GM18861 (cell line): ENCODE results near the gene IL6.
"Not testable (repeated sequence)": the region's sequence is repeated elsewhere in the genome, so short reads cannot be mapped to it uniquely, and the experiment has no call there.

Source experiments
- ATAC-seq: cut with Tn5 transposase; IDR thresholded peaks from one replicate; pipeline ENCODE4 v1.9.1; 2021; ENCODE audit not compliant: unreplicated experiment

The IL6 gene

DNA sequence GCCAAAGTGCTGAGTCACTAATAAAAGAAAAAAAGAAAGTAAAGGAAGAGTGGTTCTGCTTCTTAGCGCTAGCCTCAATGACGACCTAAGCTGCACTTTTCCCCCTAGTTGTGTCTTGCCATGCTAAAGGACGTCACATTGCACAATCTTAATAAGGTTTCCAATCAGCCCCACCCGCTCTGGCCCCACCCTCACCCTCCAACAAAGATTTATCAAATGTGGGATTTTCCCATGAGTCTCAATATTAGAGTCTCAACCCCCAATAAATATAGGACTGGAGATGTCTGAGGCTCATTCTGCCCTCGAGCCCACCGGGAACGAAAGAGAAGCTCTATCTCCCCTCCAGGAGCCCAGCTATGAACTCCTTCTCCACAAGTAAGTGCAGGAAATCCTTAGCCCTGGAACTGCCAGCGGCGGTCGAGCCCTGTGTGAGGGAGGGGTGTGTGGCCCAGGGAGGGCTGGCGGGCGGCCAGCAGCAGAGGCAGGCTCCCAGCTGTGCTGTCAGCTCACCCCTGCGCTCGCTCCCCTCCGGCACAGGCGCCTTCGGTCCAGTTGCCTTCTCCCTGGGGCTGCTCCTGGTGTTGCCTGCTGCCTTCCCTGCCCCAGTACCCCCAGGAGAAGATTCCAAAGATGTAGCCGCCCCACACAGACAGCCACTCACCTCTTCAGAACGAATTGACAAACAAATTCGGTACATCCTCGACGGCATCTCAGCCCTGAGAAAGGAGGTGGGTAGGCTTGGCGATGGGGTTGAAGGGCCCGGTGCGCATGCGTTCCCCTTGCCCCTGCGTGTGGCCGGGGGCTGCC lies at the start of gene IL6:
Gene IL6, plus strand, starts transcription at position 294 of the 807 bp plus-strand sequence. Its CDS starts 63 bp downstream, at position 357.
- ATAC-seq = no peak

DNA sequence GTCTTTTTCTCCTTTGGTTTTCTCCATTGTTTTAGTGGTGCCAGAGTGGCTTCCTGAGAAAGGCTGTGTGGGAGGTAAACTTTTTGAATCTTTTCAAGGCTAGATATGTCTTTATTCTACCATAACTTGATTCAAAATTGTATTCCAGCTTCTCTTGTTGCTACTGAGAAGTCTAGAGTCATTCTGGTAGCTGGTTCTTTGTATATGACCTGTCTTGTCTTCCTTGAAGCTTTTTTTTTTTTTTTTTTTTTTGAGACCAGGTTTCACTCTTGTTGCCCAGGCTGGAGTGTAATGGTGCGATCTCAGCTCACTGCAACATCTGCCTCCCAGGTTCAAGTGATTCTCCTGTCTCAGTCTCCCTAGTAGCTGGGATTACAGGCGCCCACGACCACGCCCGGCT lies 49.7 kb upstream of the IL6 start:
- ATAC-seq = not testable (repeated sequence)

DNA sequence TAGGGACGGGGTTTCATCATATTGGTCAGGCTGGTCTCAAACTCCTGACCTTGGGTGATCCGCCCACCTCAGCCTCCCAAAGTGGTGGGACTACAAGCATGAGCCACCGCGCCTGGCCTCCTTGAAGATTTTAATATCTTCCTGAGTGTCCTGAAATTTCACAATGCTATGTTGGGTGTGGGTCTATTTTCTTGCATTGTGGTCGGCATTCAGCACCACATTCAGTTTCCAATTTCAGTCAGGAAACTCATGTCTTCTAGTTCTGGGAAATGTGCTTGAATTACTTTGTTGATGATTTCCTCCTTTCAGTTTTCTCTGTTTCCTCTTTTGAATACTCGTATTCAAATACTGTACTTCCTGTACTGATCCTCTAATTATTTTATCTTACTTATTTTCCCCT lies 49.3 kb upstream of the IL6 start:
- ATAC-seq = no peak

DNA sequence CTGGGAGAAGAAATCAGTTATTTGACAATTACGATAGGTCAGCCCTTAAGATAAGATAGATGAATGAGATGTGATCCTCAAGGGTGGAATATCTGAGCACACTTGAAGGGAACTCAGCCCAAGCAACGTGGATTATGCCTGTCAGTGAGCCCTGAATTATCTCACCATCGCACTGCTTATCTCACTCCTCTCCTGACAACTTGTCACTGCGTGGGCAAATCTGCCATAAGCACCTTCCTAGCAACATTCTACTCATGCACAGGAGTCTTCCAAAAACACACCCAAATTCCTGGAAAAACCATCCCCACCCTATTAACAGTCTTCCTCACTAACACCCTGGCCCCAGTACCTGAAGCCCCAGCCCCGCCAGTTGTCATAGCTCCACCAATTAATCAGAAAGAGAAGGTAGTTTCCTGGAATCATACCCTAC lies 46.5 kb upstream of the IL6 start:
- no peak for ATAC-seq

DNA sequence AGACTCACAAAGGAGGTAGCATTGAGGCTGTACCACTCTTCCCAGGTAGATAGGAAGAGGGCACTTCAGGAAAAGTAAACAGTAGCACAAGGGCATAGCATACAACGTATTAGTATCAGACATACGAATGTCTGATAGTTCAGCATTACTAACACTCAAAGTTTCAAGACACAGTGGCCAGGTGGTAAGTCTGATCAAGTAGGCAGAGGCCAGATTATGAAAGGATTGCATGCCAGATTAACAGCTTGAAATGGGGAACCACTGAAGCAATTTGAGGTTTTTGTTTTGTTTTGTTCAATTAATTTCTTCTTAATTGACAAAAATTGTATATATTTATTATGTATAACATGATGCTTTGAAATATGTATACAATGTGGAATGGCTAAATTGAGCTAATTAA lies 45.7 kb upstream of the IL6 start:
- ATAC-seq = no peak

DNA sequence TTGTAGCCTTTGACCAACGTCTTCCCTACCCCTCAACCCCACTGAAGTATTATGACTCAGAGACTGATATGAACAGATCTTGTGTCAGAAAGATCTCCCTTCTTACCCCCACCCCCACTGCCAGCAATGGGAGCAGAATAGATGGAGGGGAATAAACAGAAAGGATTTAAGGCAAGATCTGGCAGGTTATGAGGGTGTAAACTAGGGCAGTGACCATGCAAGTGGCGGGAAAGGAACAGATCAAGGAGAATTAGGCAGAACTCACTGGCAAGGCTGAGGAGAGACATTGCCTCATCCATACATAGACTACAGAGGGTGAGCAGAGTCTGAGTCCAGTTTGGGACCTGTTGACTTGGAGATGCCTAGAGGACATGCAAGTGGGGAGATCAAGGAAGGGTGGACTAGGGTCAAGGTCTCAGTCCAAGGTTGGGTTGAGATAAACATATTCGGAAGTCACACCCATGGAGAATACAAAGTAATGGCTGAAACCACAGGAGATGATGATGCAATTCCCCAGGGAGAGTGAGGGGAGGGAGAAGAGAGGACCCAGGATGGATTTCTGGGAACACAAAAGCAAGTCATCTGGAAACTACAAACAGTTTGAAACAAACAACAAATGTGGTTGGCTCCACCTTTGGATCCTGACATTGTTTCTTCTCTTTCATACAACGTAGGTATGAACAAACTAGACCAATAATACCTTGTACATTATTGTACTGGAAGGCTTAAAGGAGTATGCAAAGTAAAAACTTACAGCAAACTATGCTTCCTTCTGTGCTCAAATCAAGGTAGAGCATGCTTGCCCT lies 44.9 kb upstream of the IL6 start:
- ATAC-seq = no peak

DNA sequence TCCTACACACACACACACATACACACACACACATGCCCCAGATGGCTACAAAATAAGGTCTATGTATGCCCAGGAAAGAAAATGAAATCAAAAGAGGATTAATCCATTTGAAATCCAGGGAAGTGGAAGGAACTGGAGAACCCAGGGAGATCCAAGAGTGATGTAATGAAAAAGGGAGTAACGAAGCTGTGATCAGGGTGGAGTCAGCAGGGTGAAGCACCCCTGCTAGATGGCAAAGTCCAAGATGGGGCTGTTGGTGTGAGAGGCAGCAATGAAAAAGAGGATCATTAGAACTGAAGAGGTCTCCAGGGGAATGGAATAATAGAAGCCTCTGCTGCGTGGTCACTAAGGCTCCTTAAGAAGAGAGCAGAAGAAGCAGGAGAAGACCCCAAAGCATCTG lies 43.6 kb upstream of the IL6 start:
- ATAC-seq = no peak

DNA sequence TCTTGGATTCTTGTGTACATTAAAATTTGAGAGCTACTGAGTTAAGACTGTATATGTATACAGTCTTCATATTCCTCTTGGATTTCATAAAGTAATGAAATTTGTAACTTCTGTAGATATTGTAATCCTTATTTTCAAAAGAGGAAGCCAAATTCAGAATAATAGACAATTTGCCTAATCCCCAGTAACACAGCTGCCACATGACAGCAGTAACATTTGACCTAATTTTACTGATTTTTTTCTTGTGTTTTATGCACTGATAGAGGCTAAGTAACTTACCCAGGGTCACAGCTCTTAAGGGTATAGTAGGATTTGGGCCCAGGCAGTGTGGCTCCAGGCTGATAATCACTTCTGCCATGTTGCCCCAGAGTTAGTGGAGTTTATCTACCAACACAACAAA lies 40.4 kb upstream of the IL6 start:
- no peak for ATAC-seq

DNA sequence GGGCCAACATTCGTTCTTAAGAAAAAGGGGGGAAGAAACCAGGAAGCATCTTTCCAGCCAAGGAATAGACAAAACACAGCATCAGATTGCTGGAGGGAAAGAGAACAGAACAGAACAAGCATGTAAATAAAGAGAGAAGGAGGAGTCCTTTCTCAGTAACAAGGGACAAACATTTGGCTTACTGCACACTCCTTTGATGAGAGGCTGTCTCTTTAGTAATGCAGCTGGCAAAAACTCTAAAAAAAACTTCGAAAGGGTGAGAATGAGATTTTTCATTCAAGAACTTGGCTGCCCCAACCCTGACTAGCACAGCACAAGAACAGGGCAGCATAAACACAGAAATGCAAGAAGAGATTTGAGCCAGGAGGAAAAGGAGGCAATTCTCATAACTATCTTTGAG lies 38.9 kb upstream of the IL6 start:
- no peak for ATAC-seq

DNA sequence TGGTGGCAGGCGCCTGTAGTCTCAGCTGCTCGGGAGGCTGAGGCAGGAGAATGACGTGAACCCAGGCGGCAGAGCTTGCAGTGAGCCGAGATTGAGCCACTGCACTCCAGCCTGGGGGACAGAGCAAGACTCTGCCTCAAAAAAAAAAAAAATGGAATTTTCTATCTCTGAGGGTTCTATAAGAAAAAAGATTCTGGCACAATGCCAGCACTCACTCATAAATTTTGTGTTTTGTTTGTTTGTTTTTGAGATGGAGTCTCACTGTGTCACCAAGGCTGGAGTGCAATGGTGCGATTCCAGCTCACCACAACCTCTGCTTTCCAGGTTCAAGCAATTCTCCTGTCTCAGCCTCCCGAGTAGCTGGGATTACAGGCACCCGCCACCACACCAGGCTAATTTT lies 38.1 kb upstream of the IL6 start:
- not testable (repeated sequence) for ATAC-seq

DNA sequence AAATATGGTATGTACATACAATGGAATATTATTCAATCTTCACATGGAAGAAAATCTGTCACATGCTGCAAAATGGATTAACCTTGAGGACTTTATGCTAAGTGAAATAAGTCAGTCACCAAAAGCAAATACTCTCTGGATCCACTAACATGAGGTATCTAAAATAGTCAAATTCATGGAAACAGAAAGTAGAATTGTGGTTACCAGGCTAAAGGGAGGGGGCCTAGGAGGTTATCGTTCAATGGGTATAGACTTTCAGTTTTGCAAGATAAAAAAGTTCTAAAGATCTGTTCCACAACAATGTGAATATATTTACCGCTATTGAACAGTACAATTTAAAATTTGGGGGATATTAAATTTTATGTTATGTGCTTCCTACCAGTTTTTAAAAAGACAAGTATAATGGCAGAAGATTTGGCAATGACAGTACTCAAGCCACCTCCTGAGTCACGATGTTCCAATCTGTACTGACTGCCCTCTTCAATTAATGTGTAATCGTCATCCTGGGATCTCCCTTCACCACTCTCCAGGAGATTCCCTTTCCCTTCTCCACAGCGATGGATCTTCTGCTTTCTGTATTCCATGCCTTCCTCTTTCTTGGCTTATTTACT lies 32.3 kb upstream of the IL6 start:
- ATAC-seq = peak; percentile 32

DNA sequence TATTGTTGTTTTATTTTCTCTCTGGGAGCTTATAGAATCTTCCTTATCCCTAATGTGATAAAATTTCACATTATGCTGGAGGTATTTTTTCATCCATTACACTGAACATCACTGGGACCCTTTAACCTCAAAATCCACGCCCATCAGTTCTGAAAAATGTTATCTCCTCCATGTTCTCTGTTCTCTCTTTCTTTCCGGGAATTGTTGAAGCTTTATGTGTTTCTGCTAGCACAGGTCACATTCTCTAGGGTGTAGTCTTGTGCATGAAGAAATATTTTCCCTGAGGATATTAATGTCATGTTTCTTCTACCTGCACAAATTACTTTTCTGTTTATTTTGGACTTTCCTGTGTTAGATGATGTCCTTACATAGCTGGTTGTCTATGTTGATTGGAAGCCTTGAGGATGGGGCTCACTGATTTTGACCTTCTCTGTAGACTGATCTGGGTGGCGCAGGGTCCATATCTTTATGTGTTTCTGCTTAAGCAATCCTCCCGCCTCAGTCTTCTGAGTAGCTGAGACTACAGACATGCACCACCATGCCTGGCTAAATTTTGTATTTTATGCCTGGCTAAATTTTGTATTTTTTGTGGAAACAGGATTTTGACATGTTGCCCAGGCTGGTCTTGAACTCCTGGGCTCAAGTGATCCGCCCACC lies 31.4 kb upstream of the IL6 start:
- ATAC-seq = no peak

DNA sequence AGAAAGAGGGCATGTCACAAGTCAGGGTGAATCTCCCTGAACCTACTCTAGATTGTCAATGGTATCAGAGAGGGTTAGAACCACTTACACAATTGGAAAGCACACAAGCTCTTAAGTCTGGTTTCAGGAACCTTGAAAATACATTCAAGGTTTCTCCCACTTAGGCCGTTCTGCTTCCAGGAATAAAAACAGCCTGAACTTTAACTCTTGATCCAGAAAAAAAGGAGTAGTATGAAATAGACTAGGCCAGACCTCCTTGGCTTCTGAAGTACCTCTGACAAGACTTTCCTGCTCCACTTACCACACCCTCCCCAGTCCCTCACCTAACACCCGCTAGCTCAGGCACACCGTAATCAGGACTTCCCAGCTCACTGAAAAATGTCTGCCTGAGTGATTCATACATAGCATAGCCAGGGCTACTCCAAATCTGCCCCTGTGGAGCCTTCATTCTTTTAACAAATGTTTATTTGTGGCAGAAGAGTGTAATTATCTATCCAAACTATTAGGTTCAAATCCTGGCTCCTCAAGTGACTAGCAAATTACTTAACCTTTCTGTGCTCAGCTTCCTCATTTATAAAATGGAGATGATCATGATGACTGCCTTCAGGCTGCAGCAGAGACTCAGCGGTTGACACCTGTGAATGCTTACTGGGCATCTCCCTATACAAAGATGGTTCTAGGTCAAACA lies 30.3 kb upstream of the IL6 start:
- no peak for ATAC-seq

DNA sequence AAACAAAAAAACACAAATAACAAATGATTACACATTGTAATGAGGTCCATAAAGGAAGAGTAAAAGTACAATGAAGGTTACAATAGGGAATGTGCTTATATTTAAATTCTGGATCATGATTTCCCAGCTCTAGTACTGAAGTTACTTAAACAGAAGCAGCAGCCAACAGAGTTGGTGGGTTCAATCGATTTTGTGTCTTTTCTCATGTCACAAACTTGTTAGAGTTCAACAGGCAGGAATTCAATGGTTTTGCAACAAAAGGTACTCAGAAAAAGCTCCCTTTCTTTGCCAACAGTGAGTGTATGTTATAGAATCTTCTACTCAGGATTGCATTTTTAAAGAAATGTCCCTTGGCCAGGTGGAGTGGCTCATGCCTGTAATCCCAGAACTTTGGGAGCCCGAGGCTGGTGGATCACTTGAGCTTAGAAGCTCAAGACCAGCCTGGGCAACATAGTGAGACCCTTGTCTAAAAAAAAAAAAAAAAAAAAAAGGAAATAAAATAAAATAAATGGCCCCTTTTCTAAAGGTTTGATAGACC lies 29.6 kb upstream of the IL6 start:
- ATAC-seq = no peak

DNA sequence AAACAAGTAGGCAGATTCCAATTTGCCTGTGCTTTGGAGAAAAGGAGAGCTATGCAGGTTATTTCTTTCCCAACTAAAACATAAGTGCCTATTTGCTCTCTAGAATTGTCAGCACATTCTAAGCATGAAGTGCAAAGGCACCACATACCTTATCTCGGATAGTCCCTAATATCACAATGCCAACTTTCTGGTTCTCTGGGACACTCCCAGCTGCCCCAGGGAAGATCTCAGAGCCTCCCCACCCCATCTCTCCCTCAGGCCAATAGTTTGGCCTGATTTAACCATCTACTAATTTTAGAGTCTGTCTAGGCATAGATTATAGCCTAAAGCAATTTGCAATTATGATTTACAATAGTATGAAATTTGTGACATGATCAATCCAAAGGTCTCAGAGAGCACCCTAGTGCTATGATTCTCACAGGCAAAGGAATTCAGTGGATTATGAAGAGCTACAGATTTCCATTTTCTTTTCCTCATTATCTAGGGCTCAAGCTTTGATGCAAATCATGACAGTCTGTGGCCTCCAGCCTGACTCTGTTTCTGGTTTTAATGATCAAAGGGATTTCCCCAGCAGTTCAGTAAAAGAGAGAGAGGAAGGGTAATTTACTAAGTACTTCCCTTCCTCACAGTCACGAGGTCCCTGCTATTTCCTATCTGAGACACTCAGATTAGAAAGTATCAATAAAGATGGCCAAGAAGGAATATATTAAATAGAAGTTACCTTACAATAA lies 29.0 kb upstream of the IL6 start:
- ATAC-seq = peak; percentile 80

DNA sequence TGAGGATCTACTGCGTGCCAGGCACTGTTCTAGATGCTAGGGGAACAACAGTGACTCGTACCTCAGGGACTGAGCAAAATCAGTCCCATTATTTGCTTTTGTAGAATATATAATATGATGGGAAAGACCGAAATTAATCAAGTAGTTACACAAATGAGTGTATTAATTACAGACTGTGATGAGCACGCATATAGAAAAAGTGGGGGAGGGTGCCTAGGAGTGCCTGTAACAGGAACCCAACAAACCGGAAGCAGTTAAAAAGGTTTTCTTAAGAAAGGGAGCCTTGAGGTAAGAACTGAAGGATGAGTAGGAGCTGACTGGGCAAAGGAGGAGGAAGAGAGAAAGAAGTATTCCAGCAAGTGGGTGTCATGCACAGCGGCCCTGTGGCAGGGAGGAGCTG lies 28.2 kb upstream of the IL6 start:
- ATAC-seq = no peak

DNA sequence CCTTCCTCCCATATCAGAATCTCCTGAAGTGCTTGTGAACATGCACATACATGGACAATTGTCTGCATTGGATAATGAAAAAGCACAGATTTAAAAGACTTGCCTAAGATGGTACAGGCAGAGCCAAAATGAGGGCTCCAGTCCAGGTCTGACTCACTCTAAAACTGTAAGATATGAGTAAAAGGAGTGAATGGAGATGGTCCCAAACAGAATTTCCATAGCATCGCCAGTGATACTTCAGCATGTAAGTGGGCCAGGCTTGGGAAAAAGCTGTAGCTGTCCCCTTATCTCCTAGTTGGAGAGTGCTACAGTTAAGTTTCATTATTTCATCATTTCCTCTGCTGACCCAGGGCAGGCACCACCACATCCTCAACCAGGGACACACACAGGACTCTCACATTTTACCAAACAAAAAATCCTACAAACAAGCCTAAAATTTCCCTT lies 26.4 kb upstream of the IL6 start:
- no peak for ATAC-seq

DNA sequence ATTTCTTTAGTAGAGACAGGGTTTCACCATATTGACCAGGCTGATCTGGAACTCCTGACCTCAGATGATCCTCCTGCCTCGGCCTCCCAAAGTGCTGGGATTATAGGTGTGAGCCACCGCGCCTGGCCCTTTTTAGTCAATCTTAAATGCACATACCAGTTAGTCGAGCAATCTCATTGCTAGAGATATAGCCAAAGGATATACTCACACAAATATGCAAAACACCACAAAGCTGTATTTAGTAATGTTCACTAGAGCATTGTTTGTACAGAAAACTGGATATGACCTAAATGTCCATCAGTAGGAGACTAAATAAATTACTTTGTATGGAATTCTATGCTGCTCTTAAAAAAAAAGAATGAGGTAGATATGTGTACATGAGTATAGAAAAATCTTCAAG lies 24.5 kb upstream of the IL6 start:
- no peak for ATAC-seq

DNA sequence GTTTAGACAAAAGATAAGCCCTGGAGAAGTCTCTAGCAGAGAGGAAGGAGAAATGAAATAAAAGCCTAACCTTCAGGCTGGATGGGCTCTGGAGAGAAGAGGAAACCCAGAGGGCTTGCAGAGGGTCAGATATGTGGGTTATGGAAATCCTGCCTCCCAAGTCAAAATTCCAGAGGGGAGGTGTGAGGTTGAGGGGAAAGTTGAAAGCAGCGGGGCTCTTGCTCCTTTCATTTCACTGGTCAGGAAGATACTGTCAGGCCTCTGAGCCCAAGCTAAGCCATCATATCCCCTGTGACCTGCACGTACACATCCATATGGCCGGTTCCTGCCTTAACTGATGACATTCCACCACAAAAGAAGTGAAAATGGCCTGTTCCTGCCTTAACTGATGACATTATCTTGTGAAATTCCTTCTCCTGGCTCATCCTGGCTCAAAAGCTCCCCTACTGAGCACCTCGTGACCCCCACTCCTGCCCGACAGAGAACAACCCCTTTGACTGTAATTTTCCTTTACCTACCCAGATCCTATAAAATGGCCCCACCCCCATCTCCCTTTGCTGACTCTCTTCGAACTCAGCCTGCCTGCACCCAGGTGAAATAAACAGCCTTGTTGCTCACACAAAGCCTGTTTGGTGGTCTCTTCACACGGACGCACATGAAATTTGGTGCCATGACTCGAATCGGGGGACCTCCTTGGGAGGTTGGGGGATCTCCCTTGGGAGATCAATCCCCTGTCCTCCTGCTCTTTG lies 23.7 kb upstream of the IL6 start:
- not testable (repeated sequence) for ATAC-seq
